Adrenal gland (tissue), 5 donors: Measurements from ENCODE around the gene HEPN1.

Experiments used
- POLR2A ChIP-seq, 2 donors: fragments of 450-650 bp; IDR thresholded peaks; one replicate each; pipeline ENCODE4 v1.6.1; 2017; ENCODE audit warnings: antibody characterized with exemption in 2 of 2, mild to moderate bottlenecking in 2 of 2, moderate library complexity in 1 of 2
- TF ChIP-seq, protein P1 (sequence below), 6 experiments: fragments of 450-650 bp in 4 of 6; fragments of 200-600 bp in 2 of 6; sonication (generic) in 1 of 6; IDR thresholded peaks; 1 replicate in 5 of 6; 2 replicates in 1 of 6; pipeline versions ENCODE4 v1.5.1 to v1.8.0; 2016 to 2021; ENCODE audit warnings: antibody characterized with exemption in 6 of 6, mild to moderate bottlenecking in 2 of 6, moderate library complexity in 1 of 6
- donor health status: DM: no; HTN: no; CAD: no.

DNA sequence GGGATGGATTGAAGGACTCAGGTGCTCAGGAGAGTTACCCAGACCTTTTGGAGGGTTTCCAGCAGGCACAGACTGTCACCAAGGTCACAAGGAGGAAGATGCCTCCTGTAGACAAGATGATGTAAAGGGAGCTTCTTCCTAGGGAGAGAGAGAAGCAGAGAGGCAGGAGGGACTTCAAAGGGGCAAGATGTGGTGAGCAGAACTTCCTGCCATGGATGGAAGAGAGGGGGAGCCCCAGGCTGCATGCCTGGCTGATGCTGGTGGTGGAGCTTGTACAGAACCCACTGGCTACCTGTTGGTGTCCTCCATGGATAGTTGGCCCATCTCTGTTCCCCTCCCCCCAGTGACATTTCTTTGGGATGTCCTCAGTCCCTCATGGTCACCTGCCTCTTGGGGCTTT lies 4.2 kb downstream of the HEPN1 start:
- no peak for TF ChIP-seq POLR2A (IDR thresholded peaks at IDR 0.05)
- TF ChIP-seq, protein P1, sequence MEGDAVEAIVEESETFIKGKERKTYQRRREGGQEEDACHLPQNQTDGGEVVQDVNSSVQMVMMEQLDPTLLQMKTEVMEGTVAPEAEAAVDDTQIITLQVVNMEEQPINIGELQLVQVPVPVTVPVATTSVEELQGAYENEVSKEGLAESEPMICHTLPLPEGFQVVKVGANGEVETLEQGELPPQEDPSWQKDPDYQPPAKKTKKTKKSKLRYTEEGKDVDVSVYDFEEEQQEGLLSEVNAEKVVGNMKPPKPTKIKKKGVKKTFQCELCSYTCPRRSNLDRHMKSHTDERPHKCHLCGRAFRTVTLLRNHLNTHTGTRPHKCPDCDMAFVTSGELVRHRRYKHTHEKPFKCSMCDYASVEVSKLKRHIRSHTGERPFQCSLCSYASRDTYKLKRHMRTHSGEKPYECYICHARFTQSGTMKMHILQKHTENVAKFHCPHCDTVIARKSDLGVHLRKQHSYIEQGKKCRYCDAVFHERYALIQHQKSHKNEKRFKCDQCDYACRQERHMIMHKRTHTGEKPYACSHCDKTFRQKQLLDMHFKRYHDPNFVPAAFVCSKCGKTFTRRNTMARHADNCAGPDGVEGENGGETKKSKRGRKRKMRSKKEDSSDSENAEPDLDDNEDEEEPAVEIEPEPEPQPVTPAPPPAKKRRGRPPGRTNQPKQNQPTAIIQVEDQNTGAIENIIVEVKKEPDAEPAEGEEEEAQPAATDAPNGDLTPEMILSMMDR (IDR thresholded peaks at IDR 0.05): no peak
